HG03442 (cell line): ENCODE results near the gene MCEMP1.

ENCODE experiments used
- ATAC-seq: cut with Tn5 transposase; IDR thresholded peaks from one replicate; pipeline ENCODE4 v1.9.1; 2021; ENCODE audit warnings: mild to moderate bottlenecking, moderate library complexity; ENCODE audit not compliant: unreplicated experiment

MCEMP1 gene

DNA sequence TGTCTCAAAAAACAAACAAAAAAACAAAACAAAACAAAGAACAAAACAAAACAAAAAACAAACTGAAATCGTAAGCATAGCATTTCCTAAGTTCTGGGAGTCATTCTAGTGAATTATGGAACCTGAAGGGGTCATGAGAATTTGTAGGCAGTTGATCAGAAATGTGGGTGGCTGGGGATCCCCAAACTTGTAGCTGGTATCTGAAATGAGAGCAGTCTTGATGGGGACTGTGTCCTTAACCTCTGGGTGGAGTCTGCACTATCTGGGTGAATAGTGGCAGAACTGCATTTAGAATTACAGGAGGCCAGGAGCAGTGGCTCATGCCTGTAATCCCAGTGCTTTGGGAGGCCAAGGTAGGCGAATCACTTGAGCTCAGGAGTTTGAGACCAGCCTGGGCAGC lies 48.9 kb downstream of the MCEMP1 start:
- ATAC-seq, result no peak

DNA sequence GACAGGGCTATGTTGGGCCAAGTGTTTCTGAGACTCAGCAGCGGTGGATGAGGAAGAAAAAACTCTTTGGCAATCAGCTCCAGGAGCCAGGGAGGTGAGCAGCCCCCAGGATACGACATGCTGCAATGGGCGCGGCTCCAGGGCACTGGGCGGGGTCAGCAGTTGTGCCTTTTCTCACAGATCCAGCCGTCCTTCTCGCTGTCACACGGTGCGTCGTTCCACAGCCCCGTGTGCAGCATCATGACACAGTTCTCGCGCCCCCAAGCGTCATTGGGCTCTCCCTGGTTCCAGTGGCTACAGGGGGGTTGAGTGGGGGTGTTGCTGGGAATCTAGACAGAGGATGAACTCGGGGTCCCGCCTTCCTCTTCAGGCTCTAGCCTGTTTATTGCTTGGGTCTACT lies 52.3 kb downstream of the MCEMP1 start:
- ATAC-seq, result no peak
